Measurements from ENCODE around the gene ASIC4. TPM values are rescaled to one million over a fixed set of nuclear protein-coding genes. Genes with fewer than 3 reads are reported as not detected.
A peak's percentile ranks its signal among the peaks of the same experiment; 100 is the strongest.

Gene ASIC4
- total and polyA plus RNA-seq, 2 of the 13 experiments (the other 11 are each of a cell fraction or from before 2014, with no cell fraction given): 0.03 TPM; not detected in 1

GRCh38 chr2:219490186-219490585, 24.1 kb upstream of the ASIC4 start (continued):
- TF ChIP-seq PATZ1 (CRISPR knock-in tag; IDR thresholded peaks at IDR 0.05) (no peak), ZNF687 (CRISPR knock-in tag; IDR thresholded peaks at IDR 0.05) (peak; percentile 19; the same call in 1 of the 2 replicates), TERF1 (CRISPR knock-in tag; IDR thresholded peaks at IDR 0.05) (no peak), ETS1 (CRISPR knock-in tag; IDR thresholded peaks at IDR 0.05) (no peak), NR2F6 (IDR thresholded peaks at IDR 0.05) (no peak), NR2F6 (CRISPR knock-in tag; IDR thresholded peaks at IDR 0.05) (no peak), ARNTL (CRISPR knock-in tag; IDR thresholded peaks at IDR 0.05) (no peak), MIXL1 (CRISPR knock-in tag; IDR thresholded peaks at IDR 0.05) (no peak)

Data from HepG2 (cell line).